Mesothelial cell of epicardium (in vitro differentiated cells): ENCODE data around the gene RNF31. TPM values are rescaled to one million over a fixed set of nuclear protein-coding genes. Genes with fewer than 3 reads are reported as not detected.
A peak's percentile ranks its signal among the peaks of the same experiment; 100 is the strongest.

ENCODE experiments used
- DNase-seq, 2 experiments: peaks; one replicate each; pipeline ENCODE4 v3.0.0; 2021; ENCODE audit warnings: low spot score in 2 of 2; ENCODE audit not compliant: unreplicated experiment in 2 of 2
- H3K27ac Mint-ChIP-seq: 2 replicates; pipeline ENCODE4 v1.8.0; 2021; ENCODE audit warnings: mixed read lengths
- H3K27me3 Mint-ChIP-seq: 2 replicates; pipeline ENCODE4 v1.8.0; 2021; ENCODE audit warnings: low read depth, mixed read lengths
- H3K36me3 Mint-ChIP-seq: 2 replicates; pipeline ENCODE4 v1.8.0; 2021; ENCODE audit warnings: mixed read lengths
- H3K4me1 Mint-ChIP-seq: 2 replicates; pipeline ENCODE4 v1.8.0; 2021; ENCODE audit warnings: mixed read lengths
- H3K4me3 Mint-ChIP-seq: 2 replicates; pipeline ENCODE4 v1.8.0; 2021; ENCODE audit warnings: mild to moderate bottlenecking, moderate library complexity, mixed read lengths
- H3K9me3 Mint-ChIP-seq: 2 replicates; pipeline ENCODE4 v1.8.0; 2021; ENCODE audit warnings: mixed read lengths
- CTCF ChIP-seq: fragments of 200-600 bp; sonication (generic); IDR thresholded peaks from one replicate; pipeline ENCODE4 v1.5.0; 2021; ENCODE audit warnings: antibody characterized with exemption; ENCODE audit not compliant: unreplicated experiment
- total RNA-seq: library from RNA; stranded (reverse); gene quantifications from 3 replicates; pipeline ENCODE4 v1.2.1, GENCODE V29; 2021

Gene RNF31
- total RNA-seq, 1 donor from 2014 or later, result 90.5 TPM

DNA sequence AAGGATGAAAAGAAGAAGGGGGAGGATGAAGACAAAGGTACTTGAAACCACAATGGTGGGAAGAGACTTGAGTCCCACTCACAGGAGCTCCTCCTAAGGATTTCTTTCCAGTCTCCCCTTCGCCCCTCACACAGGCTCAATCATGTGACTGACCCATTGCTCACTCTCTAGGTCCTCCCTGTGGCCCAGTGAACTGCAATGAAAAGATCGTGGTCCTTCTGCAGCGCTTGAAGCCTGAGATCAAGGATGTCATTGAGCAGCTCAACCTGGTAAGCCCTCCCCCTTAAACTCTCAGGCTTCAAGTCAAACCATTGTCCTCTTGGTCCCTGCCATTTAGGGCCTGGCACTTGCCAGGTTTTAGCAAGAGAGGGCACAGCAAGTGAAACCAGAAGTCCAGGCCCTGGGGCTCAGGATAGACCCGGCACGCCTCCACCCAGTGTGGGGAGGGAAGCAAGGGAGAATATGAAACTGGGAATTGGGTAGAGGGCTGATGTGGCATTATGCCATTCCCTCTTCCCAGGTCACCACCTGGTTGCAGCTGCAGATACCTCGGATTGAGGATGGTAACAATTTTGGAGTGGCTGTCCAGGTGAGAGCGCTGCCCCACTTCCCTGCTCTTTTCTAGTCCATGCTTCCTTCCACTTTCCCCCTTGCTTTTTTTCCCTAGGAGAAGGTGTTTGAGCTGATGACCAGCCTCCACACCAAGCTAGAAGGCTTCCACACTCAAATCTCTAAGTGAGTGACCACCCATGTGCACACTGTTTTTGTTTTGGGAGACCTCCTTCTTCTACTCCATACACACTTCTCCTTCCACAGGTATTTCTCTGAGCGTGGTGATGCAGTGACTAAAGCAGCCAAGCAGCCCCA, 9.5 kb upstream of the RNF31 start:
- Mint-ChIP-seq H3K9me3 (no peaks in the 10 kb centered on the region), H3K27me3 (no peaks in the 10 kb centered on the region), H3K36me3 (peaks cover 7% of the 10 kb centered on the region), H3K4me1 (peaks cover 42% of the 10 kb centered on the region), H3K27ac (peak overlapping the region; percentile 88), H3K4me3 (peak overlapping the region; percentile 93)
- DNase-seq, result no peak
- TF ChIP-seq CTCF, result no peak

DNA sequence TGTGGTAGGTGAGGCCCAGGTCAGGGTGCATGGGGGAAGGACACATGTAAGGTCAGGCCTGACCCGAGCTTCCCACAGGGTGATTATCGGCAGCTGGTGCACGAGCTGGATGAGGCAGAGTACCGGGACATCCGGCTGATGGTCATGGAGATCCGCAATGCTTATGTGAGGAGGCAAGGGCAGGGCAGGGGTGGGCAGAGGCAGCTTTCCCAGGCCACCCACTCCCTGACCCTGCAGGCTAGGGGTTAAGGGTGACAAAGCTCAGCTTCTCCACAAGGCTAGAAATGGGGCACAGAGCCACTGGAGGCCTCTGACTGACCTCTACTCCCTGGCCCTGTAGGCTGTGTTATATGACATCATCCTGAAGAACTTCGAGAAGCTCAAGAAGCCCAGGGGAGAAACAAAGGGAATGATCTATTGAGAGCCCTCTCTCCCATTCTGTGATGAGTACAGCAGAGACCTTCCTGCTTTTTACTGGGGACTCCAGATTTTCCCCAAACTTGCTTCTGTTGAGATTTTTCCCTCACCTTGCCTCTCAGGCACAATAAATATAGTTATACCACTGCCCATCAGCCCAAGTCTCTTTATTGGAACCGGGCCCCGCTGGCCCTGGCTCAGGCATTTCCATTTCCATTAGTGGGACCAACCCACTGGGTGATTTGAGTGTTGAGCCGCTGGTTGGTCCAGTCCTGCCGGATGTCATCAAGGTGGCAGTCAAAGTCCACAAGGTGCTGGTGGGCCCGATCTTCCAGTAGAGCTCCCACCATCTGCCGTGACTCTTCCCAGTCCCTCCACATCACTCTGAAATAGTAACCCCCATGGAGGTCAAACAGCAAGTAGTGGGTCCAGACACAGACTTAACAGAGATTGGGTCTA, 8.7 kb upstream of the RNF31 start:
- Mint-ChIP-seq H3K9me3 (no peaks in the 10 kb centered on the region), H3K27ac (peak overlapping the region; percentile 66), H3K4me3 (peak overlapping the region; percentile 93), H3K36me3 (peaks cover 7% of the 10 kb centered on the region), H3K27me3 (no peaks in the 10 kb centered on the region), H3K4me1 (peaks cover 46% of the 10 kb centered on the region)
- DNase-seq, result no peak
- no peak for TF ChIP-seq CTCF

- DNase-seq, result no peak
- peak overlapping the region; percentile 93 for H3K4me3 Mint-ChIP-seq
- no peaks in the 10 kb centered on the region for H3K27me3 Mint-ChIP-seq
- no peaks in the 10 kb centered on the region for H3K9me3 Mint-ChIP-seq
- peaks cover 46% of the 10 kb centered on the region for H3K4me1 Mint-ChIP-seq
- H3K36me3 Mint-ChIP-seq, result peaks cover 10% of the 10 kb centered on the region
- no peak for TF ChIP-seq CTCF
- H3K27ac Mint-ChIP-seq, result peak overlapping the region; percentile 66
Observed at GRCh38 chr14:24139272-24139934, 7.9 kb upstream of the RNF31 start.

- Mint-ChIP-seq H3K4me3 (peak within 1 kb of the TSS; percentile 93), H3K4me1 (peaks cover 53% of the 10 kb centered on the region), H3K27me3 (no peaks in the 10 kb centered on the region), H3K36me3 (peaks cover 10% of the 10 kb centered on the region), H3K27ac (peak within 1 kb of the TSS; percentile 97), H3K9me3 (no peaks in the 10 kb centered on the region)
- peak; percentile 98 to 99 for DNase-seq
- peak; percentile 19 for TF ChIP-seq CTCF
Observed at GRCh38 chr14:24141097-24141880, 6.0 kb upstream of the RNF31 start, which contains the start of gene EMC9. Gene EMC9 (minus strand): TSS chr14:24141591. CDS start chr14:24141304, 287 bp downstream.

DNA sequence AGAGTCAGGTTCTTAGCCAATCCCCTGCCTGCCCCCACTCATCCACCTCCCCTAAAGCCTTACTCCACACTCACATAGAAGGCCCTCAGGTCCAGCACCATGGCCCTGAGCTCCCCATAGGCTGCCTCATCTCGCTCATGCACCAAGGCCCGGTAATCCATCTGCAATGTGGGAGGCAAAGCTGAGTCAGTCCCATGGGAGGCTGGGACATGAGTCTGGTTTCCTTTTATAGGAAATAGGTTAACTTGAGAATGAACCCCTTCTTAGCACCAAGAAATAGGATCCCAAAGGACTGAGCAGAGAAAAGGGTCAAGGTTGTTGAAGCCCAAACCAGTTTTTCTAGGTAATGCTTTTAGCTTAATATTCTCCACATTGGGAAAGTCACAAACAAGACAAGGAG, 3.8 kb upstream of the RNF31 start:
- Mint-ChIP-seq H3K27me3 (no peaks in the 10 kb centered on the region), H3K36me3 (peaks cover 4% of the 10 kb centered on the region), H3K4me3 (no peak overlapping the region), H3K27ac (no peak overlapping the region), H3K4me1 (peaks cover 47% of the 10 kb centered on the region), H3K9me3 (no peaks in the 10 kb centered on the region)
- TF ChIP-seq CTCF, result no peak
- no peak for DNase-seq
